GM23338 (cell line): Measurements from ENCODE around the gene C11orf52.

ENCODE experiments used
- CREB1 ChIP-seq: fragments of 250-450 bp; sonication (Bioruptor Pico); IDR thresholded peaks from 2 replicates; pipeline ENCODE4 v1.5.0; 2020; ENCODE audit warnings: low read depth, mild to moderate bottlenecking, moderate library complexity
- CTCF ChIP-seq, 2 experiments: fragments of 200-600 bp in 1 of 2; sonication (generic) in 1 of 2; conservative IDR thresholded peaks; 2 replicates each; pipeline versions ENCODE4 v1.5.1 to v1.6.1; 2016 to 2017; ENCODE audit warnings: antibody characterized with exemption in 2 of 2, low read depth in 2 of 2, mild to moderate bottlenecking in 2 of 2, moderate library complexity in 1 of 2
- EZH2 ChIP-seq: fragments of 200-600 bp; sonication (generic); IDR thresholded peaks from one replicate; pipeline ENCODE4 v1.8.0; 2017; ENCODE audit warnings: antibody characterized with exemption, mild to moderate bottlenecking, low read depth; ENCODE audit not compliant: unreplicated experiment
- EZH2phosphoT487 ChIP-seq: fragments of 200-600 bp; sonication (generic); IDR thresholded peaks from one replicate; pipeline ENCODE4 v1.8.1; 2018; ENCODE audit warnings: antibody characterized with exemption; ENCODE audit not compliant: unreplicated experiment
- JUNB ChIP-seq: IDR thresholded peaks from one replicate; pipeline ENCODE4 v1.6.1; 2016; ENCODE audit warnings: antibody characterized with exemption; ENCODE audit not compliant: unreplicated experiment
- NANOG ChIP-seq: IDR thresholded peaks from 2 replicates; pipeline ENCODE4 v1.6.1; 2016; ENCODE audit warnings: antibody characterized with exemption, borderline replicate concordance
- POLR2AphosphoS5 ChIP-seq: IDR thresholded peaks from 2 replicates; pipeline ENCODE4 v1.6.1; 2016; ENCODE audit warnings: antibody characterized with exemption, low read depth
- REST ChIP-seq: IDR thresholded peaks from one replicate; pipeline ENCODE4 v1.6.1; 2018; ENCODE audit warnings: antibody characterized with exemption; ENCODE audit not compliant: unreplicated experiment
- STAT1 ChIP-seq: IDR thresholded peaks from one replicate; pipeline ENCODE4 v1.6.1; 2016; ENCODE audit warnings: antibody characterized with exemption; ENCODE audit not compliant: unreplicated experiment
- ZNF114 ChIP-seq: fragments of 250-450 bp; sonication (Bioruptor Pico); IDR thresholded peaks from 2 replicates; pipeline ENCODE4 v1.5.0; 2020; ENCODE audit warnings: mild to moderate bottlenecking, moderate library complexity
- ZNF331 ChIP-seq: fragments of 250-450 bp; sonication (Bioruptor Pico); IDR thresholded peaks from 2 replicates; pipeline ENCODE4 v1.5.0; 2020; ENCODE audit warnings: low read depth, mild to moderate bottlenecking, moderate library complexity
- ZNF462 ChIP-seq: fragments of 250-450 bp; sonication (Bioruptor Pico); IDR thresholded peaks from 2 replicates; pipeline ENCODE4 v1.5.0; 2020; ENCODE audit warnings: mild to moderate bottlenecking, moderate library complexity
- TF ChIP-seq, protein P1 (sequence below): IDR thresholded peaks from 2 replicates; pipeline ENCODE4 v1.6.1; 2016; ENCODE audit warnings: antibody characterized with exemption

DNA sequence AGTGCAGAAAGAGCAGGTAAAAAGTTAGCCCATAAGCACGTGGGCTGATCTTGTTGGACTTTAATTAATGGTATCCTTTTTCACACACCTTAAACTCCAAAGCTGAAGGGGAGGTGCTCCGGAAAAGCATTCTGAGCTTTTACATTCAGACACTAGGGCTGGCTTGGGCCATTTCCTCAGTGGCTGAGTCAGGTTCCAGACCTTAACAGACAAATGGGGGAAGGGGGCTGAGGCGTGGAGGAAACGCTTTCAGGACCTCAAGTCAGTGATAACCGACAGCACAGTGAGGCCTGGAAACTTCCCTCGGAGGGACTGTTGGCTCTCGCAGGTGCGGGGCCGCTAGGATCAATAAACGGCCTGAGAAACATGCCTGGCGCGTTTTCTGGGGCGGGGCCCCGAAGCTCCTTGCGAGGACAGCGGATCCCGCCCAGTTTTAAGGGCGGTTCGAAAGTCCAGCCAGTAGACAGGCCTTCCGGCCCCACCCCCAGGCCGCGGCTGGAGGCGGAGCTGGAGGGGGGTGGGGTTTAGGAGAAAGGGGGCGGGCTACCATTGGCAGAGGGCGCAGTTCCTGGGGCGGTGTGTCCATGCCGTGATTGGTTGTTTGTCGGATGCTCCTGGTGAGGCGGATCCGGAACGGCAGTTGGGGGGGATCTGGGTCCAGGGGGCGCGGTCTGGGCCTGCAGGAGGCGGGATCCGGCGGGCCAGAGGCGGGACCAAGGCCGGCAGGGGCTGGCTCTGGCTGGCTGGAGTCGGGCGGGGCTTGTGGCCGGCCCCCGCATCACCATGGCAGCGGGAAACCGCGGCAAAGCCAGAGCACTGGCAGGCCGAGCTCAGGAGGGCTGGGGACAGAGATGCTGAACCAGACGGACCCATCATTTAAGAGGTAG is 8.0 kb downstream of the C11orf52 start:
- no peak for TF ChIP-seq CREB1 (CRISPR knock-in tag)
- TF ChIP-seq CTCF (conservative IDR thresholded peaks at IDR 0.05; ENCODE audit: low read depth in 2 of 2): no peak
- TF ChIP-seq POLR2AphosphoS5: peak; percentile 86
- TF ChIP-seq REST: no peak
- no peak for TF ChIP-seq EZH2
- no peak for TF ChIP-seq EZH2phosphoT487
- no peak for TF ChIP-seq JUNB
- TF ChIP-seq ZNF114 (CRISPR knock-in tag): no peak
- TF ChIP-seq ZNF331 (CRISPR knock-in tag): no peak
- TF ChIP-seq, protein P1, sequence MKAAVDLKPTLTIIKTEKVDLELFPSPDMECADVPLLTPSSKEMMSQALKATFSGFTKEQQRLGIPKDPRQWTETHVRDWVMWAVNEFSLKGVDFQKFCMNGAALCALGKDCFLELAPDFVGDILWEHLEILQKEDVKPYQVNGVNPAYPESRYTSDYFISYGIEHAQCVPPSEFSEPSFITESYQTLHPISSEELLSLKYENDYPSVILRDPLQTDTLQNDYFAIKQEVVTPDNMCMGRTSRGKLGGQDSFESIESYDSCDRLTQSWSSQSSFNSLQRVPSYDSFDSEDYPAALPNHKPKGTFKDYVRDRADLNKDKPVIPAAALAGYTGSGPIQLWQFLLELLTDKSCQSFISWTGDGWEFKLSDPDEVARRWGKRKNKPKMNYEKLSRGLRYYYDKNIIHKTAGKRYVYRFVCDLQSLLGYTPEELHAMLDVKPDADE: no peak
- no peak for TF ChIP-seq ZNF462 (CRISPR knock-in tag)
- no peak for TF ChIP-seq NANOG
- no peak for TF ChIP-seq STAT1
